ENCODE measurements around the gene STK38. TPM values are rescaled to one million over a fixed set of nuclear protein-coding genes. Genes with fewer than 3 reads are reported as not detected.

The STK38 gene
- total and polyA plus RNA-seq, 4 donors = 14.9 to 38.0 (median 20.7) TPM

- Histone ChIP-seq H3K4me1 (ENCODE audit: control insufficient read depth in 1 of 2, insufficient read depth in 2 of 2, low read length in 2 of 2) (peaks cover 0 to 7% of the 10 kb centered on the region in 2 donors), H3K36me3 (ENCODE audit: control insufficient read depth in 1 of 2, insufficient read depth in 2 of 2, low read length in 1 of 2) (peaks cover 0 to 8% of the 10 kb centered on the region in 2 donors), H3K9me3 (ENCODE audit: control insufficient read depth, low read length) (no peaks in the 10 kb centered on the region), H3K27me3 (ENCODE audit: control insufficient read depth in 1 of 2, insufficient read depth in 2 of 2, low read length in 1 of 2) (no peaks in the 10 kb centered on the region), H3K4me3 (ENCODE audit: low read length in 2 of 2) (no peak overlapping the region), H3K27ac (ENCODE audit: low read depth in 1 of 2, low read length in 2 of 2) (no peak overlapping the region)
- WGBS, 2 donors = 86 to 92% methylated on average over 2 of the region's 2 CpGs
- intact Hi-C loops (cut with DNase I) = no loop called here
- no peak for DNase-seq
- ATAC-seq (ENCODE audit: low FRiP score) = no peak
Observed at GRCh38 chr6:36542041-36542440, 5.2 kb downstream of the STK38 start.

GRCh38 chr6:36539814-36540568, 7.3 kb downstream of the STK38 start:
- Histone ChIP-seq H3K4me1 (ENCODE audit: control insufficient read depth in 1 of 2, insufficient read depth in 2 of 2, low read length in 2 of 2) (peaks cover 0 to 3% of the 10 kb centered on the region in 2 donors), H3K27ac (ENCODE audit: low read depth in 1 of 2, low read length in 2 of 2) (no peak overlapping the region), H3K36me3 (ENCODE audit: control insufficient read depth in 1 of 2, insufficient read depth in 2 of 2, low read length in 1 of 2) (peaks cover 0 to 8% of the 10 kb centered on the region in 2 donors), H3K4me3 (ENCODE audit: low read length in 2 of 2) (no peak overlapping the region), H3K27me3 (ENCODE audit: control insufficient read depth in 1 of 2, insufficient read depth in 2 of 2, low read length in 1 of 2) (no peaks in the 10 kb centered on the region), H3K9me3 (ENCODE audit: control insufficient read depth, low read length) (no peaks in the 10 kb centered on the region)
- intact Hi-C loops (cut with DNase I) = no loop called here
- DNase-seq (no peak), ATAC-seq (ENCODE audit: low FRiP score) (no peak)
- 91 to 92% methylated on average over 4 of the region's 4 CpGs for WGBS, 2 donors

- H3K4me1 ChIP-seq (ENCODE audit: control insufficient read depth in 1 of 2, insufficient read depth in 2 of 2, low read length in 2 of 2) = no peaks in the 10 kb centered on the region
- 87 to 91% methylated on average over 3 of the region's 3 CpGs for WGBS, 2 donors
- no peak overlapping the region for H3K4me3 ChIP-seq (ENCODE audit: low read length in 2 of 2)
- DNase-seq = no peak
- H3K9me3 ChIP-seq (ENCODE audit: control insufficient read depth, low read length) = no peaks in the 10 kb centered on the region
- intact Hi-C loops (cut with DNase I) = no loop called here
- H3K36me3 ChIP-seq (ENCODE audit: control insufficient read depth in 1 of 2, insufficient read depth in 2 of 2, low read length in 1 of 2) = peaks cover 0 to 8% of the 10 kb centered on the region in 2 donors
- H3K27me3 ChIP-seq (ENCODE audit: control insufficient read depth in 1 of 2, insufficient read depth in 2 of 2, low read length in 1 of 2) = no peaks in the 10 kb centered on the region
- H3K27ac ChIP-seq (ENCODE audit: low read depth in 1 of 2, low read length in 2 of 2) = no peak overlapping the region
- ATAC-seq (ENCODE audit: low FRiP score) = no peak
Observed at GRCh38 chr6:36536873-36537547, 10.3 kb downstream of the STK38 start.

- no peaks in the 10 kb centered on the region for H3K9me3 ChIP-seq (ENCODE audit: control insufficient read depth, low read length)
- intact Hi-C loops (cut with DNase I) = no loop called here
- WGBS, 2 donors = 9 to 18% methylated on average over 1 of the region's 1 CpG
- H3K4me3 ChIP-seq (ENCODE audit: low read length in 2 of 2) = no peak overlapping the region
- H3K36me3 ChIP-seq (ENCODE audit: control insufficient read depth in 1 of 2, insufficient read depth in 2 of 2, low read length in 1 of 2) = no peaks in the 10 kb centered on the region
- DNase-seq (no peak), ATAC-seq (ENCODE audit: low FRiP score) (no peak)
- H3K27ac ChIP-seq (ENCODE audit: low read depth in 1 of 2, low read length in 2 of 2) = no peak overlapping the region
- peaks cover 0 to 2% of the 10 kb centered on the region in 2 donors for H3K4me1 ChIP-seq (ENCODE audit: control insufficient read depth in 1 of 2, insufficient read depth in 2 of 2, low read length in 2 of 2)
- no peaks in the 10 kb centered on the region for H3K27me3 ChIP-seq (ENCODE audit: control insufficient read depth in 1 of 2, insufficient read depth in 2 of 2, low read length in 1 of 2)
Observed at GRCh38 chr6:36533321-36533720, 14.0 kb downstream of the STK38 start.

GRCh38 chr6:36526066-36526465, 21.2 kb downstream of the STK38 start:
- H3K4me3 ChIP-seq (ENCODE audit: low read length in 2 of 2) = no peak overlapping the region
- intact Hi-C loops (cut with DNase I) = no loop called here
- H3K27me3 ChIP-seq (ENCODE audit: control insufficient read depth in 1 of 2, insufficient read depth in 2 of 2, low read length in 1 of 2) = no peaks in the 10 kb centered on the region
- peaks cover 0 to 7% of the 10 kb centered on the region in 2 donors for H3K36me3 ChIP-seq (ENCODE audit: control insufficient read depth in 1 of 2, insufficient read depth in 2 of 2, low read length in 1 of 2)
- WGBS, 2 donors = 97 to 100% methylated on average over 2 of the region's 2 CpGs
- DNase-seq = no peak
- H3K27ac ChIP-seq (ENCODE audit: low read depth in 1 of 2, low read length in 2 of 2) = no peak overlapping the region
- ATAC-seq (ENCODE audit: low FRiP score) = no peak
- peaks cover 0 to 2% of the 10 kb centered on the region in 2 donors for H3K4me1 ChIP-seq (ENCODE audit: control insufficient read depth in 1 of 2, insufficient read depth in 2 of 2, low read length in 2 of 2)
- H3K9me3 ChIP-seq (ENCODE audit: control insufficient read depth, low read length) = no peaks in the 10 kb centered on the region

GRCh38 chr6:36525346-36525745, 21.9 kb downstream of the STK38 start:
- H3K27me3 ChIP-seq (ENCODE audit: control insufficient read depth in 1 of 2, insufficient read depth in 2 of 2, low read length in 1 of 2) = no peaks in the 10 kb centered on the region
- ATAC-seq (ENCODE audit: low FRiP score) (no peak), DNase-seq (no peak)
- H3K4me3 ChIP-seq (ENCODE audit: low read length in 2 of 2) = no peak overlapping the region
- WGBS, 2 donors = 66 to 93% methylated on average over 2 of the region's 2 CpGs
- H3K9me3 ChIP-seq (ENCODE audit: control insufficient read depth, low read length) = no peaks in the 10 kb centered on the region
- intact Hi-C loops (cut with DNase I) = no loop called here
- H3K4me1 ChIP-seq (ENCODE audit: control insufficient read depth in 1 of 2, insufficient read depth in 2 of 2, low read length in 2 of 2) = peaks cover 0 to 2% of the 10 kb centered on the region in 2 donors
- H3K27ac ChIP-seq (ENCODE audit: low read depth in 1 of 2, low read length in 2 of 2) = no peak overlapping the region
- H3K36me3 ChIP-seq (ENCODE audit: control insufficient read depth in 1 of 2, insufficient read depth in 2 of 2, low read length in 1 of 2) = peaks cover 0 to 7% of the 10 kb centered on the region in 2 donors

- no peak for ATAC-seq (ENCODE audit: low FRiP score)
- no peak overlapping the region for H3K4me3 ChIP-seq (ENCODE audit: low read length in 2 of 2)
- peaks cover 0 to 2% of the 10 kb centered on the region in 2 donors for H3K4me1 ChIP-seq (ENCODE audit: control insufficient read depth in 1 of 2, insufficient read depth in 2 of 2, low read length in 2 of 2)
- WGBS, 2 donors = 91 to 95% methylated on average over 5 of the region's 5 CpGs
- H3K36me3 ChIP-seq (ENCODE audit: control insufficient read depth in 1 of 2, insufficient read depth in 2 of 2, low read length in 1 of 2) = peaks cover 0 to 8% of the 10 kb centered on the region in 2 donors
- DNase-seq = no peak
- H3K27me3 ChIP-seq (ENCODE audit: control insufficient read depth in 1 of 2, insufficient read depth in 2 of 2, low read length in 1 of 2) = no peaks in the 10 kb centered on the region
- no peaks in the 10 kb centered on the region for H3K9me3 ChIP-seq (ENCODE audit: control insufficient read depth, low read length)
- intact Hi-C loops (cut with DNase I) = no loop called here
- no peak overlapping the region for H3K27ac ChIP-seq (ENCODE audit: low read depth in 1 of 2, low read length in 2 of 2)
Observed at GRCh38 chr6:36524871-36525270, 22.4 kb downstream of the STK38 start.

- peaks cover 0 to 11% of the 10 kb centered on the region in 2 donors for H3K36me3 ChIP-seq (ENCODE audit: control insufficient read depth in 1 of 2, insufficient read depth in 2 of 2, low read length in 1 of 2)
- H3K27me3 ChIP-seq (ENCODE audit: control insufficient read depth in 1 of 2, insufficient read depth in 2 of 2, low read length in 1 of 2) = no peaks in the 10 kb centered on the region
- H3K4me3 ChIP-seq (ENCODE audit: low read length in 2 of 2) = no peak overlapping the region
- H3K9me3 ChIP-seq (ENCODE audit: control insufficient read depth, low read length) = no peaks in the 10 kb centered on the region
- no peak overlapping the region for H3K27ac ChIP-seq (ENCODE audit: low read depth in 1 of 2, low read length in 2 of 2)
- intact Hi-C loops (cut with DNase I) = no loop called here
- DNase-seq (no peak), ATAC-seq (ENCODE audit: low FRiP score) (no peak)
- 83 to 90% methylated on average over 6 of the region's 6 CpGs for WGBS, 2 donors
- H3K4me1 ChIP-seq (ENCODE audit: control insufficient read depth in 1 of 2, insufficient read depth in 2 of 2, low read length in 2 of 2) = peaks cover 0 to 2% of the 10 kb centered on the region in 2 donors
Observed at GRCh38 chr6:36523936-36524499, 23.3 kb downstream of the STK38 start.

Data from aorta (tissue), 5 donors.